ENCODE results near the gene ATP5PF.

DNA sequence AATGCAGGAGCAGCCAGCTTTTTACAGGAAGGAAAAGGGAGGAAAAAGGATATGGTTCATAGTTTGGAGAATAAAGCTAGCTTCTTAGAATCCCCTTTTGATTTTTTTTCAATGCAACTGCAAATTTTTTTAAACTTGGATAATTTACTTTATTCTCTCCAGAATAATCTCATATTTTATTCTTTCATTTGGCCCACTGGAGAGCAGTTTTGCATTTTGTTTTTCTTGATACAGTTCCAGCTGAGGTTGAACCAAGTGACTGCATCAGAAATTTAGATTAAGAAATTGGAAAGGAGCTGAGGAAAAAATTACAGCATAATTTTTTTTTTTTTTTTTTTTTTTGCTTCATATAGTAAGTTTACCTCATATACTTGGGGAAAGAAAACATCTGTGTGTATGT, 22.8 kb upstream of the ATP5PF start:
- TF ChIP-seq, protein P1, sequence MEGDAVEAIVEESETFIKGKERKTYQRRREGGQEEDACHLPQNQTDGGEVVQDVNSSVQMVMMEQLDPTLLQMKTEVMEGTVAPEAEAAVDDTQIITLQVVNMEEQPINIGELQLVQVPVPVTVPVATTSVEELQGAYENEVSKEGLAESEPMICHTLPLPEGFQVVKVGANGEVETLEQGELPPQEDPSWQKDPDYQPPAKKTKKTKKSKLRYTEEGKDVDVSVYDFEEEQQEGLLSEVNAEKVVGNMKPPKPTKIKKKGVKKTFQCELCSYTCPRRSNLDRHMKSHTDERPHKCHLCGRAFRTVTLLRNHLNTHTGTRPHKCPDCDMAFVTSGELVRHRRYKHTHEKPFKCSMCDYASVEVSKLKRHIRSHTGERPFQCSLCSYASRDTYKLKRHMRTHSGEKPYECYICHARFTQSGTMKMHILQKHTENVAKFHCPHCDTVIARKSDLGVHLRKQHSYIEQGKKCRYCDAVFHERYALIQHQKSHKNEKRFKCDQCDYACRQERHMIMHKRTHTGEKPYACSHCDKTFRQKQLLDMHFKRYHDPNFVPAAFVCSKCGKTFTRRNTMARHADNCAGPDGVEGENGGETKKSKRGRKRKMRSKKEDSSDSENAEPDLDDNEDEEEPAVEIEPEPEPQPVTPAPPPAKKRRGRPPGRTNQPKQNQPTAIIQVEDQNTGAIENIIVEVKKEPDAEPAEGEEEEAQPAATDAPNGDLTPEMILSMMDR (IDR thresholded peaks at IDR 0.05; ENCODE audit: borderline replicate concordance, extremely low read depth, low read length, poor library complexity, severe bottlenecking), result no peak
- no peak for TF ChIP-seq EZH2 (IDR thresholded peaks at IDR 0.05; ENCODE audit: borderline replicate concordance, low read depth, low read length, severe bottlenecking)
